Right ventricle myocardium superior (tissue), 1 donor: Measurements from ENCODE around the gene KCNA2. TPM values are rescaled to one million over a fixed set of nuclear protein-coding genes. Genes with fewer than 3 reads are reported as not detected.

Source experiments
- ATAC-seq: fragments of 200-7000 bp; cut with Tn5 transposase; one replicate; pipeline ENCODE4 v1.9.1; 2020; ENCODE audit warnings: mild to moderate bottlenecking; ENCODE audit not compliant: poor library complexity
- DNase-seq: peaks from one replicate; pipeline ENCODE4 v3.0.0-alpha.2; 2020
- intact Hi-C: fragments of 100-400 bp; cut with DNase I; formaldehyde crosslinking; loops from one replicate; pipeline ENCODE4 v1.11.2; 2022
- total RNA-seq: library from RNA; stranded (reverse); fragmentation: NEBNext Ultra II Directional; extraction: Animal tissue kit (Norgen Biotek cat#: 25700); gene quantifications from one replicate; pipeline ENCODE4 v1.2.1, GENCODE V29; 2021
- donor health status: DM: no; HTN: yes; CAD: no; lungs with severe emphysema.

KCNA2 gene
- total RNA-seq, 1 donor from 2014 or later: 0.70 TPM

GRCh38 chr1:110584045-110584444 lies 22.1 kb downstream of the KCNA2 start:
- ATAC-seq (no peak), DNase-seq (no peak)
- intact Hi-C loops: no loop called here

DNA sequence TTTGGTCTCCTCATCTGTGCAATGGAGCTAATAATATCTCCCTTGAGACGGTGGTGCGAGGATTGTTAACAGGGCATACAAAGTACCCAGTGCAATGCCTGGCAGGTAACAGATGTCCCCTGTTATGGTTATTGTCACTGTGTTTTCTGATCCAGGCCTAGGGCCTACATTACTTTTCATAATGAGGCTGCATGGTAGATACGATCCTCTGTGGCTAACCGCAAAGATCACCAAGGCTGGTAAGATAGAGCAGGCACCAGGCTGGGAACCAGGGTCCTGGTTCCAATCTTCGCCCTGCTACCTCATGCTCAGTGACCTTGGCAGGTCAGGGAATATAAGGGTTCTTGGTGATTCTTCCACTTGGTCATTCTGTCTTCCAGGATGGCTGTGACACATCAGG lies 22.7 kb downstream of the KCNA2 start:
- DNase-seq: no peak
- intact Hi-C loops: no loop called here

DNA sequence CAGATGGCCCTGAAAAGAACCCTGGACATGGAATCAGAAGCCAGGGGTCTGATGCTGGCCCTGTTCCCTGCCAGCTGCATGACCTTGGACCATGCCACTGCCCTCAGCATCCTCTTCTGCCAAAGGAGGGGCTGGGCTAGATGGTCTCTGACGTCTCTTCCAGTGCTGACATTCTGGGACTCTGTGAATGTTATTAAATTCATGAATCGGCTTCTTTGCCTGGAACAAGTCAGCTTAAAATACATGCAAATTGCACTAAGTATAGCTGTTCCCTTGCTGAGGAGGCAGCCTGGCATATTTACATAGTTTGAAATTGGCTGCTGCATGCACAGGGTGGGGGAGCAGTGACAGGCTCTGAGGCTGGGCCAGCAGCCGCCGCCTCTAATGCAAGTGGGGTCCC lies 23.8 kb downstream of the KCNA2 start:
- DNase-seq: no peak
- intact Hi-C loops: no loop called here
- no peak for ATAC-seq

More for the DNA sequence above, 22.7 kb downstream of the KCNA2 start:
- ATAC-seq: no peak

DNA sequence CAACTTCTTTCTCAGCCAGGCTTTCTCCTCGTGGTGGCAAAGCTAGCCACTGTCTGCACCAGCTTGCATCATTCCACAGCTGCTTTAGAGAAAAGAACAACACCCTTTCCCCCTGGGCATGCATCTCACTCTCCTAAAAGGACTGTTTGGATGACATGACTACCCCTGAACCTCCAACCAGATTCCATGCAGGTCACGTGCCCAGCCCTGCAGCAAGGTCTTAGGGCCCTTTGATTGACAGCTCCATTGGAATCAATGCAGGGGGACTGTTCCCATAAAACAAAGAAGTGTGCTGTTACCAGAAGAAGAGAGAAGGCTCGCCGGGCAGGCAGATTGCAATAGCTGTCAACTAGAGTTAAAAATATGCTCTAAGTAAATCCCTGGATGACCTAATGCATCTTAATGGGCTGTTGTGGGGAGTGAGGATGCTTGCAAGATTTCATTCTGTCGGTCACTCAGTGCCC lies 24.4 kb downstream of the KCNA2 start:
- ATAC-seq (no peak), DNase-seq (no peak)
- intact Hi-C loops: no loop called here

- intact Hi-C loops: no loop called here
- DNase-seq: no peak
- peak; percentile 51 for ATAC-seq
Measured at GRCh38 chr1:110580244-110580643, 25.9 kb downstream of the KCNA2 start.

DNA sequence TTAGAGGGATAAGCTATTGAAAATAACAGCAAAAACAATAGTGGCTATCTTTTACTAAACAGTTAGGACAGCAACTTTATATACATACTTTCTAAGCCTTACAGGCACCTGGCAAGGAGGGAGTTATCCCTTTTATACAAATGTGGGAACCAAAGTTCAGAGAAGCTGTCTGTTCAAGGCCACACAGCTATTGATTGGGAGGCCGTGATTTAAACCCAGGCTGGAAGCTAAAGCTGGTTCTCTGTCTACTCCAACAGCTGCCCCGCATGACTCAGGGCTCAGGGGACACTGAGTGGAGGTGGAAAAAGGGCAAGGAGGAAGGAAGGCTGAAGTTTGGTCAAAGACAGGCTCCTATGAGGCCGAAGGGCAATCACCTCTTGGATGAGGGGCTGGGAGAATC lies 26.7 kb downstream of the KCNA2 start:
- intact Hi-C loops: no loop called here
- DNase-seq (no peak), ATAC-seq (no peak)

- ATAC-seq (no peak), DNase-seq (no peak)
- intact Hi-C loops: no loop called here
Measured at GRCh38 chr1:110576441-110576840, 29.7 kb downstream of the KCNA2 start.

GRCh38 chr1:110573314-110573713 lies 32.8 kb downstream of the KCNA2 start:
- ATAC-seq (no peak), DNase-seq (no peak)
- intact Hi-C loops: no loop called here

DNA sequence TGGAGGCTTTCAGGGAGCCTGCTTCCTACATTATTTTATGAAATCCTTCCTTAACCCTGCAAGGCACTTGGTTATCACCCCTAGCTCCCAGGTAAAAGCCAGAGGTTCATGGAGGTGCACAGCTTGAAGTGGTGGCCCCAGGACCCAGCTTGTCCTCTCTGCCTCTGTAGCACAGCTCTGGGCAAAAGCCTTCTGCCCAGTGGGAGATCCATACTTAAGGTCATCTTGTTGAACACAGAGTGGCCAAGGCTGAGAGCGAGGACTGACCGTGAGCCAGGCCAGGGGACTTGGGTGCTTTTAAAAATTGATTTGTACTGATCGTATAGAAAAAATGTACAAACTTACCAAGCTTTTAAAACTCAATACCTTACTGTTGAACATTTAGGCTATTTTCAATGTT lies 33.4 kb downstream of the KCNA2 start:
- intact Hi-C loops: no loop called here
- DNase-seq: no peak

GRCh38 chr1:110570901-110571300 lies 35.3 kb downstream of the KCNA2 start:
- DNase-seq (no peak), ATAC-seq (no peak)
- intact Hi-C loops: no loop called here

More for the DNA sequence above, 33.4 kb downstream of the KCNA2 start:
- no peak for ATAC-seq

- intact Hi-C loops: no loop called here
- DNase-seq: no peak
Measured at GRCh38 chr1:110570307-110570706, 35.9 kb downstream of the KCNA2 start.

GRCh38 chr1:110566836-110567235 lies 39.3 kb downstream of the KCNA2 start:
- ATAC-seq: no peak
- intact Hi-C loops: no loop called here
- DNase-seq: no peak

More at GRCh38 chr1:110570307-110570706, 35.9 kb downstream of the KCNA2 start:
- no peak for ATAC-seq

GRCh38 chr1:110565565-110565964 lies 40.6 kb downstream of the KCNA2 start:
- ATAC-seq (no peak), DNase-seq (no peak)
- intact Hi-C loops: no loop called here

DNA sequence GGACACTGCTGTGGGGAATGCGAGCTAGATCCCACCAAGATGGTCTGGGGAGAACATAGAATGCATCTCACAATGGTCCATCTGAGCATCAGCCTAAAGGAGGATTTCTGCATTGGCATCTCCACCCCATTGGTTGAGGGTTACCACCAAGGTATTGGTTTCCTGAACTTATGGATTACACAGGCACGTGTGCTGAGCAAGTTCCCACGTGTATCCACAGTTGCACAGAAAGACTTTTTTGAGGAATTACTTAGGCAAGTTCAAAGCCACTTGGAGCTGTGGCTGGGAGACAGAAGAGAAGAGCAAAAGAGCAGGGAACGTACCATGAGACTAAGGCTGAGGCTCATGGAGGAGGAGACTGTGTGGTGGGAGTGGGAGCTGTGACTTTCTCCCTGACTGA lies 43.1 kb downstream of the KCNA2 start:
- ATAC-seq (no peak), DNase-seq (no peak)
- intact Hi-C loops: no loop called here

- no peak for ATAC-seq
- intact Hi-C loops: no loop called here
Measured at GRCh38 chr1:110561596-110561995, 44.6 kb downstream of the KCNA2 start.

DNA sequence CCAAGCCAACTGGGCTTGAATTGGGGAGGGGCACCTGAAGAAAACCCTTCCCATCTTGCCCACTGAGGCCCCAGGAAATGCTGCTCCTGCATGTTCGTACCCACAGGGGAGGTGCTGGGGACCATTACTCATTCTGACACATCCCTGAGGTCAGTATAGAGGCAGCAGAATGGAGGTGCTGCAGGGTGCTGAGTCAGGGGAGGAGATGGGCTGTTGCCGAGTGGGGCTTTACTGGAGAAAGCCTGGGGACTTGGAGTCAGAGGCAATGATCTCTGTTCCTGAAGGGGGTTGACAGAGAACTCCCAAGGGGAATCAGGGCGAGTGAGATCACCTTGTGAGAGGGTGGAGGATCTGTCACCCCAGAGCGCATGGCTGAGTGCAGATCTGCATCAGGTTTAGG lies 47.0 kb downstream of the KCNA2 start:
- intact Hi-C loops: no loop called here
- DNase-seq (no peak), ATAC-seq (no peak)

More at GRCh38 chr1:110561596-110561995, 44.6 kb downstream of the KCNA2 start:
- DNase-seq: no peak

- ATAC-seq: no peak
- intact Hi-C loops: no loop called here
- no peak for DNase-seq
Measured at GRCh38 chr1:110557481-110557880, 48.7 kb downstream of the KCNA2 start.

DNA sequence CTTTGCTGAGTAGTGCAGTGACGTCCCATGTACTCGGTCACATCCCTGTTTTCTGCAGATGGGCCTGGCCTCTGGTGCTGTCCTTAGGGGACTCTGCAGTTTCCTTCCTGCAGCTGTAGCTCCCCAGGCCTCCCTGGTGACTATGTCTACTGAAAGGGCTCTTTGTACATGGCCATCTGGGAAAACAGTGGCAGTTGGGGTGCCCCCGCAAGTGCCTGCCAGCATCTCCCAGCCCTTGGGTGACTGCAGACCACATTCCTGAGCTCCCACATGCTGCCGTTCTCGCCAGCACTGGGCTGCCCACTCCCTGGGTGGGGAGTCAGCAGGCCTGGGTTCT lies 49.7 kb downstream of the KCNA2 start:
- ATAC-seq (peak; percentile 34), DNase-seq (no peak)
- intact Hi-C loops: no loop called here

GRCh38 chr1:110555807-110556470 lies 50.2 kb downstream of the KCNA2 start:
- intact Hi-C loops: loop anchor here (2.0 kb wide), 1 partner anchor 61 kb away; no protein-coding TSS in a partner anchor
- ATAC-seq: peak; percentile 81
- DNase-seq: peak; percentile 80

DNA sequence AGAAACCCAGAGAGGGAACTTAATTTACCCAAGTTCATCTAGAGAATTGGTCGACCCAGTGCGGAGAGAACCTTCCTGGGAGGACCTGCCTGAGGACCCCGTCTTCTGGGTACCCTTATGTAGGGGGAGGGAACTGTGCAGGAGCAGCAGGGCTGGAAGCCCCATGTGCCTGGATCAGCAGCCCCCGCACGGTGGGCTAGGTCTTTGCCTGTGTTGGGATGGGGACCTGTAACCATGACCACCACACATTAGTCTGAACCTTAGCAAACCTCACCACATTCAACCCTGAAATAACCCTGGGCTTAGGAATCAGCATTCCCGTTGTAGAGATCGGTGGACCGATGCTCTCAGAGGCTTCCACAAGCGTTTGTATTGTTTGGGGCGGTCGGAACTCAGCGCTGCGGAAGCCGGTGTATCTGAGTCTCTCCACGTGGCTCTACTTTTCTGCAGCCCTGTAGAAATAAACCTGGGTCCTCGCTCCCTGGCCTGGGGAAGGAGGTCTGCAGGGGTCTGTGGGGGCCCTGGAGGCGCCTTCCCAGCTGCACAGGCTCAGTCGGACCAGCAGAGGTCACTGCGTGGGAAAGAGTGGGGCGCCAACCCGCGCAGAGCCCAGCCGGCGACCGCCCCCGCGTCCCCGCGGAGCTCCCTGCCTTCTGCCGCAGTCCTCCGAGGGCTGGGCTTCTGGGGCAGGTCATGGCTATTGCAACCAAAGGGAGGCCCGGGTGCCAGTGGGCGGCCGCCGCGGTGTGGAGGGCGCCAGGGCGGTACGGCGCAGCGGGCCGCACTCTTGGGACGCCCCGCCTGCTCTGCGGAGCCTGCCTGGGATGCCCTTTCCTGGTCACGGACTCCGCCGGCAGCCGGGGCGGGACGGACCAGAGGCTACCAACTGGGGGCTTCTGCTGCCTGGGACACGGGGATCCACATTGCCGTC lies 51.0 kb downstream of the KCNA2 start:
- ATAC-seq (peak; percentile 93), DNase-seq (peak; percentile 69)
- intact Hi-C loops: loop anchor here (2.0 kb wide), 1 partner anchor 62 kb away; no protein-coding TSS in a partner anchor
